CD4-positive, alpha-beta T cell treated with Interleukin-2 at 100 ng/mL for 4 hours (primary cell): ENCODE results near the gene MYNN.

Experiments
- DNase-seq: peaks from one replicate; pipeline ENCODE4 v3.0.0-alpha.2; 2020; ENCODE audit warnings: low spot score

The MYNN gene

DNA sequence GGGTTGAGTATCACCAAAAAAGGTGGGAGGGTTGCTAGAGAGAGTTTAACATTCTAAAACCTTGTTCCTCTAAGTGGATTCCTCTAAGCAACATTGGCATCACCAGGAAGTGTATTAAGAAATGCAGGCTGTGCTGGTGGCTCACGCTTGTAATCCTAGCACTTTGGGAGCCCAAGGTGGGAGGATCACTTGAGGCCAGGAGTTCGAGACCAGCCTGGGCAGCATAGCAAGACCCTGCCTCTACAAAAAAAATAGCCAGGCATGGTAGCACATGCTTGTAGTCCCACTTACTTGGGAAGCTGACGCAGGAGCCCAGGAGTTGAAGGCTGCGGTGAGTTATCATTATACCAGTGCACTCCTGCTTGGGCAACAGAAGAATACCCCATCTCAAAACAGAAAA, 4.6 kb downstream of the MYNN start:
- DNase-seq, result no peak

DNA sequence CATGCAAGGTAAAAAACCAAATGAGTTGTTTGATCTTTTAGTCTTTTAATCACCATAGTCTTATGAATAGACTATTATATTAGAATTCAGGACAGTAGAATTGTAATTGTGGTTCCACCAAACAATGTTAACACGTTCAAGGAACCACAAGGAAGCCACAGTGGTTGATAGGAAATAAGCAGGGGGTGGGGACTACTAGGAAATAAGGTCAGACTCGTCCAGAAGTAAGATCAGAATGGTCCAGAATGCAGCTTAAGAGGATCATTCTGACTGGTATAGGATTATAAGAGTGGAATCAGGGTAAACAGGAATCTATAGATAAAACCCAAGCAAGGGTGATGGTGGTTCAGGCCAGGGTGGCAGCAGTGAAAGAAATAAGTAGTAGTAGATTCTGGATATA, 7.5 kb downstream of the MYNN start:
- no peak for DNase-seq

DNA sequence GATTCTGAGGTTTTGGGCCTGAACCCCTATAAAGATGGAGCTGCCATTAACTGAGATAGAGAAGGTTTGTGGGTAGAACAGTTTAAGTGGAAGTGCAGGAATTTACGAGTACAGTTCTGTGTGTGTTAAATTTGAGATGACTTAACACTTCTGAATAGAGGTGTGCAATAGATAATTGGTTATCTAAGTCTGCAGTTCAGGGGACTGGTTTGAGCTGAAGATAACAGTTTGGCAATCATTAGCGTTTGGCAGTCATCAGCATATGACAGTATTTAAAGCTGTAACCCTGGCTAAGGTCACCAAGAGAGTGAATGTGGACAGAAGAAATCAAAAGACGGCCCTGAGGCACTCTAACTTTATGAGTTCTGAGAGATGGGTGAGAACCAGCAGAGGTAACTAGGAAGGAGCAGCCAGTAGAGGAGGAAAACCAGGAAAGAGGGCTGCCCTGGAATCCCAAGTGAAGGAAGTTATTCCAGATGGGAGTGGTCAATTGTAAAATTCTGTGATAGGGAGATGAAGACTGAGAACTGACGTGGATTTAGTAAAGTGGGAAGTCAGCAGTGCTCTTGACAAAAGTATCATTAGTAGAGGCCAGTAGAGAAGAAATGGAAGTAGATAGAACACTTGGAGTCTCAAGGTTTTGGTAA, 8.1 kb downstream of the MYNN start:
- DNase-seq, result no peak

DNA sequence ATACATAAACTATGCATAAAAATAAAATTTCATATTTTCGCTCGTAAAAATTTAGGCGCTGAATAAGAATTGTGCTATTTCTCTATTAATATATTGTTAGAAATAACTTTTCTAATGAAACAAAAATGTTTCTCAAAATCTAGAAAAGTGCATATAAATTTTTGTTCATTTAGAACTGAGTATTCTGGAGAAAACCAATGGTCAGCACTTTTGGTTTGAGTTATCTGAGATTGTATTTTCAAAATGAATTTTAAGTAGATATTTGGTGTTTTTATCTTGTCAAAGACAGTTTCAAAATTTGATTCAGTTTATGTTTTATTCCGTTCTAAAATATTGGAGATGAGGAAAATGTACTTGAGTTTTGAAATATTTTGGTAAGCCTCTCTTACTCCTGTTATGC, 13.9 kb downstream of the MYNN start:
- no peak for DNase-seq

DNA sequence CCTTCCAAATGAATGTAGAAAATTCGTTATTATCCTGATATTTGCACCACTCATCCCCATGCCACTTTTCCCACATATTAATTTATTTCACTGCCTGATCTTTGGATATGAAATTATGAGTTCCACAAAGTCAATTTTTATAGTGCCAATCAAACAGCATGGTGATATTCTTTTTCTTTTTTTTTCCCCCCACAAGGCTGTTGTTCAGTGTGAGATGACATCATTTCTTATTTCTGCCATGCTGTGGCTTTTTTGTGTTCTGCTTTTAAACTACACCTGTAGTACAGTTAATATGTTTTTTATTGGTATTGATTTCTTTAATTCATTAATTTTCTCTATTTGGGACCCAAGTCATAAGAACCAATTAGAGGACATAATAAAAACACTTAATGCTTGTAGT, 14.6 kb downstream of the MYNN start:
- no peak for DNase-seq

DNA sequence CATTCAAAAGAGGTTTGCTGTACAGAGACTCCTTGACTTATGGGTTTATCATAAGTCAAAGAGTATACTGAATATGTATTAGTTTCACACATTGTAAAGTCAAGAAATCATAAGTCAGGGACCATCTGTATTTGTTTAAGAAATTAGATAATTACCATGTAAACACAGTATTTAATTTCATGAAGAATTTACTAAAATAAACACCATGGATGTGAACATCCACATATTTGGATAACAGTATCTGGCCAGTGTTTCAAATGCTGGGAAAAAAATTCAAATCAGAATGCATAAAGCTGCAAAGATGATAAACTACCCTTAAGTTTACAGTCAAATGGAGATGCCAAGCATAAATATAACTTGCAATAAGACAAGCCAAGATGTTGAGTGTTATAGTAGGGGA, 17.0 kb downstream of the MYNN start:
- no peak for DNase-seq

DNA sequence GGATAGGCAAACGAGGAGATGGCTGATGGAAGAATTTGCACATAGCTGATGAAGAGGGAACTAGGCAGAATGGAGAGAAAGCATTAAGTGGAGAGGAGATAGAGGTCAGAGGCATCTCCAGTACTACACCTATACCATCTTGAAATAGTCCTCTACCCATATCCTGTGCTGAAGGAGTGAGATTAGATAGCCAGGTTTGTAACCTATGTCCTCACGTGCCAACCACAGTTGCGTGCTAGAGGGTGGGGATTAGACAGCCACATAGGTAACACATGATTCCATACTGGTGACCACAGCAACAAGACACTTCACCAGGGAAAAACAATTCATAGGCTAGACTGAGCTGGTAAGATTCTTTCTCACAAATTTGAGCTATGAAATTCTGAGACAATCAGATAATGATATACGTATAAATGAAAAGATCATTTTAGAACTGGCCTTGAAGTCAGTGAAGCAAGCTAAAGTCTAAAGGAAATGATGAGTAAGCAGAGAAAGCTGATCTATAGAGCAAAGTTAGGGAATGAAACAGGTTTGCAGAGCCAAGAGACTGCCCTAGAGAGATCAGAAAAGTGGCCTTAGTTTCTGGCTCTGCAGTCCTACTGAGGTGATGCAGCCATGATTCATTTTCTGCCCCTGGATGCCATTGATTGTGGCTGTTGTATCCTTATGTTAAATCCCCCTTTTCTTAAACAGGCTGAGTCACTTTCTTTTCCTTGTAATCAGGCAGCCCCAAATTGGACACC, 17.7 kb downstream of the MYNN start:
- DNase-seq, result no peak

DNA sequence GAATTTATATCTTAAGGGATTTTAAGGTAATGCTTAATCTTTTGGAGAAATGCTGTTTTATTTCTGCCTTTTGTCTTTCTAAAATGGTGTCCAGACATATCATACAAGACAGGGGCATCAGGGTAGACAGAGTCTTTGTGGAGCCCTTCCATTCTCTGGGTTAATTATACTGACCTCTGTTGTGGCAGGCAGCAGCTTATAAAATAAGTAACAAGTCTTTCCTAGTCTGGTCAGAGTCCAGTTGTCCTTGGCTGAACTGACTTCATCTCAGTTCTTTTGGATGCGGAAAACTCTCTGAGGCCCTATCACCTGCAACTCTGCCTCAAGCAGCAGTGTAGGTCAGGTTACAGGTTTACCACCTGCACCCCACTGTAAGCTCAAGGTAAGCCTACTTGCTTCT, 19.2 kb downstream of the MYNN start:
- no peak for DNase-seq

DNA sequence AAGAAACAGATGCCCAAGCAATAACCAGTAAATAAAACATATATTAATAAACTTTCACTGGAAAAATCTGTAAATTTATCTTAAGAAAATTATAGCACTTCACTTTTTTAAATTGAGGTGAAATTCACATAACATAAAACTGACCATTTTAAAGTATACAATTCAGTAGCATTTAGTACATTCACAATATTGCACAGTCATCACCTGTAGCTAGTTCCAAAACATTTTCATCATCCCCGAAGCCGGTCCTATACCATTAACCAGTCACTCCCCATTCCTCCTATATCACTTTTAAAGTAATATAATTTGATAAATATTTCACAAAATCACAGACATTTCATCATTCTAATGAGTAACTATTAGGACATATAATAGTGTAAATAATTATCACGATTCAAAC, 31.5 kb downstream of the MYNN start:
- DNase-seq, result no peak

DNA sequence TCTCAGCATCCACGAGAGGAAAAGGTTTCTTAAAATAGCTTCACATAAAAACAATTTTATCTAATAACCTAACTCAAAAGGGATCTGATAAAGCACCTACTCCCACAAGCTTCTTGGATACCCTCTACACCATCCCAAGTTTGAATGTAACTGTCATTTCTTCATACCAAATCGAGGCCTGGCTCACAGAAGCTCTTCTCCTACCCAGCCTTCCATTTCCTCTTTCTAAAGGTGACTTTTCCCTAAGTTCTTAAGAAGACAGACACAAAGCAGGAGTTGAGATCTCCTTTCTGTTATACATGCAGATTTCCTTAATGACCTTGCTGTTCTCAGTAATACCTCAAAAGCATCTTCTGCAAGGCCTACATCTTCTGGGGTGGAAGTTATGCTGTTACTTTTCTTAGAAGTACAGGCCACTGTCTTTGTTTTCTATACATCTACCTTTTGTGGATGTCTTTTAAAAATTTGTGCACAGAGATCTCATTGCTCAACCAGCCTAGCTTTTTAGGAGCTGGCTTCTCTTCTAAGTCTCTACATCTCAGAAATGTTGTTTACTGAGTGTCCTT, 36.1 kb downstream of the MYNN start:
- no peak for DNase-seq

DNA sequence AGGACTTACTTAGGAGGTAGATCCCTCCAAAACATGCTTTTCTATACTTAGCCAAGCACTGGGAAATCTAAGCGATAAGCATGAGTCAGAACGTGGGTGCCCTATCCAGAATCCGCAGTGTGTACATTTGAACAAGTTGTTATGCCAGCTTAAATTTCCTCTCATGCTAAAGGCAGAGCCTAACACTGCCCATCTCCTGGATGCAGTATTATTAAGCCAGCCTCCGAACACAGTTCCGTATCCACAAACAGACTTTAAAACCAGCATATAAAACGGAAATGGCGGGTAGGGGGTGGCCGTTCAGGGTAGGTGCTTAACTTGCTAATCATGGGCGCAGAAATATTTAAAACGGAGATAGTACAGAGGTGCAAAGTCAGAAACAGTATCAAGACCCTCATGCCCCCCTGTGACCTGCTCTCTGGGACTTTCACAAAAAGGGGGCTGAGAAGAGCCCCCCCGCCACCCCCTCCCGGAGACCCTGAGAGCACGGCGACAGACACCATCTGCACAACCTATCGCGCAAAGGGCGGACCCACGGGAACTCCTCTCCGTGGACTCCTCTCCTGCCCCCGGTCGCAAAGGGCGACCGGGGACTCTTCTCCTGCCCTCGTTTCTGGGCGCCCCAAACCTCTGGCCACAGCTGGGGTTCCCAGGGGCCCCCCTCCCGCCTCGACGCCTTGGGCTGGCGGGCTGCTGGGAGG, 38.6 kb downstream of the MYNN start:
- no peak for DNase-seq

DNA sequence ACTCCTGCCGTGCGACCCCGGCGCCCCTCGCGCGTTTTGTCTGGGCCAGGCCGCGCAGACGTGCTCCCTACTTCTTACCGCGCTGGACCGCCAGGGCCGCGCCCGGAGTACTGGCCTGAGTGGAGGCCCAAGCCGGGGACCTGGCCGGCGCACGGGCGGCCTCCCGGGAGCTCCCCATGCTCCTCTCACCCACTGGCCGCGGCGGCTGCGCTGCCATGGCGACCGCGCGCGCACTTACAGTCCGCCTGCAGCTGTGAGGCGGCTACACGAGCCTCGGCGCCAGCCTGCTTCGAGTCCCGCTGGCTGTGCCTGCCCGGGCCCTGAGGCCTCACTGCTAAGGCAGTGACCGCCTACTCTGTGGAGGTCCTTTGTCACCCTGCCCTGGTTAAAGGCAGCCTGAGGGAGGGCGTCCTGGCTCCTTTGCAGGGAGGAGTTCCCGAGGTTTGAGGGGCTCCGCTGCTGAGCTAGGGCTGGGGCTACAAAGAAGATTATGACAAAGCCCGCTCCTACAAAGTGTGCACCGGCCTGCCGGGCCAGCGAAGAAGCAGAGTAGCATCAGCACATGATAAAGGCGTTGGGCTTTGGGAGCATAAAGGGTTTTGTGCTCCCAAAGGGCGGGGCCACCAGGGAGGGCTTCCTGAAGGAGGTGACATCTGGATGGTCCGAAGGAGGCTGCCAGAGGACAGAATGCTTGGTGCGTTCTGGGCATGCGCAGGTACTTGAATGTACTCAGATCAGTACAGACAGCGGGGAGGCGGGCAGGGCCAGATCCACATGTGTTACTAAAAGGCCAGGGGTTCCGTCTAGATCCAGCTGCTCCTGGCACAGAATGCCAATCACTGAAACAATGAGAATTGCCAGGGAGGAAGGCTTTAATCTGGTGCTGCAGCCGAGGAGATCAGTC, 39.4 kb downstream of the MYNN start, which contains the start of the genes LRRC34 and LRRIQ4:
Gene LRRC34 (minus strand): TSS at position 573 of the 904 bp plus-strand sequence. CDS start 356 bp downstream, at position 217.
Gene LRRIQ4 (plus strand): TSS at position 539 of the 904 bp plus-strand sequence. CDS start 9,052 bp downstream, outside the sequence.
- DNase-seq, result peak; percentile 72

DNA sequence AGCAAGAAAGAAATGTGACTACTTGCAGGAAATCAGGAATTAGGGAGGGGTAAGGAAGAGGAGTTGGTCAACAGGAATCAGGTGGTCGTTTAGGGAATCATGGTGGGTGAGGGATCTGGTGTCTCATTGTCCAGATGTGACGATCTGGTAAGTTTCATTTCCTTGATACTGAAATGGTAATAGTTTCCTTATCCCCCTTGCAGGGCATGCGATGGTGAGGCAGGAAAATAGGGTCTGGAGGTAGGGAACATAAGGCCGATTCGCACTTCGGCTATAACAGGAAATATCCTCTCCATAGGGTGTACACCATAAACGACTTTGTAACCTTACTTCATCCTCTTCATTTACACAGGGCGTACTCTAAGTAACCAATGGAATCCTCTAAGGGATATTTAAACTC, 40.1 kb downstream of the MYNN start:
- DNase-seq, result no peak

DNA sequence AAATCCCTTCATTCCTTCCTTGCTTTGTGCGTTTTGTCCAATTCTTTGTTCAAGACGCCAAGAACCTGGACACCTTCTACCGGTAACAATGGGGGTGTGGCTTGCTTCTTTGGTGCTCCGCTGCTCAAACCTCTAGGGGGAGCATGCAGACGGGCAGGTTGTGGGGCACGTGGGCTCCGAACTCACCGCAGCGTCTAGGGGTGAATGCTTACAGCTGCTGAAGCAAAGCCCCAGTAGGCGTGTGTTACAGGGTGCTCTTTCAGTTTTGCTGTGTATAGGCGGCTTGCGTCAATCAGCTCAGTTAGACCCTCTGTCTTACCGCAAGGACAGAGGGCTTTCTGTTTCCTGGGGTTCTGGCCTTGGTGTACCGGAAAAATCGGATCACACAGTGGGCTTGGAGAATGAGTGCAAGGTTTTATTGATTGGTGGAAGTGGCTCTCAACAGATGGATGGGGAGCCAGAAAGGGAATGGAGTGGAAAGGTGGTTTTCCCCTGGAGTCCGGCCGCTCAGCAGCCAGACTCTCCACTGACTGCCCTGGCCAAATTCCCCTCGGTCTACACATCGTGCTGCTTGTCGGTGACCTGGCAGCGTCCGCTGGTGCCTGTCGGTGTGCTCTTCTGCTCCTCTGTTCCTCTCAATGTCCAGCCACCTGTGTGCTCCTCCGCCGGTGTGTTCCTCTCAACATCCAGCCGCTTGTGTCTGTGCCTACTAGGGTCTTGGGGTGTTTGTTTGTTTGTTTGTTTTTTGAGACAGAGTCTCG, 40.7 kb downstream of the MYNN start:
- peak; percentile 77 for DNase-seq

DNA sequence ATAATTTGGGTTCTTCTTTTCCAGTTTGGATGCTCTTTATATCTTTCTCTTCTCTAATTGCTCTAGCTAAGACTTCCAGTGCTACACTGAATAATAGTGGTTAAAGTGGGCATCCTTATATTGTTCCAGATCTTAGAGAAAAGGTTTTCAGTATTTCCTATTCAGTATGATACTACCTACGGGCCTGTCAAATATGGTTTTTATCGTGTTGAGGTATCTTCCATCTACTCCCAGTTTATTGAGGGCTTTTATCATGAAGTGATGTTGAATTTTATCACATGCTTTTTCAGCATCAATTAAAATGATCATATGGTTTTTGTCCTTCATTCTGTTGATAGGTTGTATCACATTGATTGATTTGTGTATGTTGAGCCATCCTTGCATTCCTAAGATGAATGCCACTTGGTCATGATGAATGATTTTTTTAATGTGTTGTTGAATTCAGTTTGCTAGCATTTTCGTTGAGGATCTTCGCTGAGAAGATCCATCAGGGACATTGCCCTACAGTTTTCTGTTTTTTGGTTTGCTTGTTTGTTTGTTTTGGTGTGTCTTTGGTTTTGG, 42.5 kb downstream of the MYNN start:
- DNase-seq, result no peak

DNA sequence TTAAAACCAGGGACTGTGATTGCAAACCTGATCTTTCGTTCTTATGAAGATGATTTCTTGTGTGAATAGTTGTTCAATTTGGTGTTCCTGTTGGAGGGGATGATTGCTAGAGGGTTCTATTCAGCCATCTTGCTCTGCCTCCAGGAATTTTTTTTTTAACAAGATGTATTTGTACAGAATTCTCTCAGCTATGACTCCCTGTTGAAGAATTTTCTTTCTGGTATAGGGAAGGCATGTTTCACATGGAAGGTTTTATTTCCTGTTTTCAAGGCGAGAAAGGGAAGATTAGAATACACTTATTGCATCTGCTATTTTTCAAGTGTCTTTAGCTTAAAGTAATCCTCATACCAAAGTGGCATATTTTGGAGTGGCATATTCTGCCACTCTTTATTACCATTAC, 45.1 kb downstream of the MYNN start:
- DNase-seq, result no peak

DNA sequence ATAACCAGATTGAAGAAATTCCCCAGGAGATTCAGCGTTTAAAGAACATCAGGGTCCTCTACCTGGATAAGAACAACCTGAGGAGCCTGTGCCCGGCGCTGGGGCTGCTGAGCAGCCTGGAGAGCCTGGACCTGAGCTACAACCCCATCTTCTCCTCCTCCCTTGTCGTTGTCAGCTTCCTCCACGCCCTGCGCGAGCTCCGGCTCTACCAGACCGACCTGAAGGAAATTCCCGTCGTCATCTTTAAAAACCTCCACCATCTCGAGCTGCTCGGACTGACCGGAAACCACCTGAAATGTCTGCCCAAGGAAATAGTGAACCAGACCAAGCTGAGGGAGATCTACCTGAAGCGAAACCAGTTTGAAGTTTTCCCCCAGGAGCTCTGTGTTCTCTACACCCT, 48.9 kb downstream of the MYNN start:
- DNase-seq, result no peak

DNA sequence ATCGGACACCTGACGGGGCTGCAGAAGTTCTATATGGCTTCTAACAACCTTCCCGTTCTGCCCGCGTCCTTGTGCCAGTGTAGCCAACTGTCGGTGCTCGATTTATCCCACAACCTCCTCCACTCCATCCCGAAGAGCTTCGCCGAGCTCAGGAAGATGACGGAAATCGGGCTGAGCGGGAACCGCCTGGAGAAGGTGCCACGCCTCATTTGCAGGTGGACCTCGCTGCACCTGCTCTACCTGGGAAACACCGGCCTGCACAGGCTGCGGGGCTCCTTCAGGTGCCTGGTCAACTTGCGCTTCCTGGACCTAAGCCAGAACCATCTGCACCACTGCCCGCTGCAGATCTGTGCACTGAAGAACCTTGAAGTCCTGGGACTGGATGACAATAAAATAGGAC, 49.3 kb downstream of the MYNN start:
- no peak for DNase-seq

DNA sequence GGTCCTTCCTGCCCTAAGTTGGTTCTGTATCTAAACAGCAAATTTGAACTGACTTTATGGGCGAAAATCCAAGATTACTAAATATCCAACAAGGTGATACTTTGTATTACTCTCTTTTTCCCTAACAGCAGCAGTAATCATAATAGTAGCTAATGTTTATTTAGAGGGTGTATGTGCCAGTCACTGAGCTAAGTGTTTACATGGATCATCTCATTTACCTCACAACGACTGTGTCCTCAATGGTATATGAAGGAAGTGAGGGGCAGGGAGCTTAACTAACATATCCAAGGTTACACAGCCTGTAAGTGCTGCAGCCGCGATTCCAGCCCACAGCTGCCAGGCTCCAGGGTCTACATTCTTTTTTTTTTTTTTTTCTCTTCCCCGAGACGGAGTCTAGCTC, 49.8 kb downstream of the MYNN start:
- DNase-seq, result no peak

DNA sequence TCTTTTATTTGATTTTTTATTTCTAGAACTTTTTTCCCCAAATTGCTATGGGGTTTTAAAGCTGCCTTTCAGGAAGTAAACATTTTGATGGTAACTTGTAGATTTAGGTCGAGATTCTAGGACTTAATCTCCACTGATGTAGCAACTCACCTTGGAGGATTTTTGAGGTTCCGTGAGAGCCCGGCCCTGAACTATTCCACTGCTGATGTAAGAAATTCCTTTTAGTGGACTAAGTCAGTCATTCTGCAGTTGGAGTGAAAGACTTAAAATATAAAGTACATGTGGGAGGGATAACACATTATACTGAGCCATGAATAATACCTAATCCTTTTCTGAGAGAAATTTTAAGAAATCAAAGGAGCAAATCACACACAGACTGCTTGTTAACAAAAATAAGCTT, 52.1 kb downstream of the MYNN start:
- no peak for DNase-seq

DNA sequence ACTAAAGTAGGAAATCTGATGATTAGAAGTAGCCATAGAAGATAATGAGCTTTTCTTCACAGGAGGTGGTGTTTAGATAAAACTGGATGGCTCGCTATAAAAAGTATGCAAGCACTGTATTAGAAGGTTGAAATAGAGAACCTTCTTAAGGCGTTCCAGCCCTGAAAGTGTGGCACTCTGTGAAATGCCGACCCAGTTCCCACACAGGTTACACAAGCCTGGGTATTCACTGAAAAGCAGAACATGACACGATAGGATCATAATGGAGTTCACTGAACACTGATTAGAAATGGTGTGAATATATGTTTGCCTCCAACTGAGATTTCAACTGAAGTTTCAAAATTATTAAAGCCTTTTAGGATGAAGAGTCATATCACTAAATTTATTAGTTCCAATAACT, 54.5 kb downstream of the MYNN start:
- no peak for DNase-seq
